WTC11 (cell line): Measurements from ENCODE around the gene DNAH7. TPM values are rescaled to one million over a fixed set of nuclear protein-coding genes. Genes with fewer than 3 reads are reported as not detected.

ENCODE experiments used
- ATAC-seq: fragments of 200-7000 bp; cut with Tn5 transposase; 2 replicates; pipeline ENCODE4 v1.10.0; 2021; ENCODE audit warnings: mild to moderate bottlenecking, moderate library complexity
- CTCF ChIA-PET: fragments of 300-600 bp; sonication (Branson Sonifier 250); formaldehyde crosslinking; loops from one replicate; lab custom pipeline; 2021; ENCODE audit warnings: antibody characterized with exemption; lab: Charles Lee
- POLR2A ChIA-PET: fragments of 350-600 bp; sonication (Branson Sonifier 250); formaldehyde crosslinking; loops from one replicate; lab custom pipeline; 2021; ENCODE audit warnings: antibody characterized with exemption; lab: Charles Lee
- DNase-seq: peaks from one replicate; pipeline ENCODE4 v3.0.0; 2021; ENCODE audit warnings: low spot score
- H3K27ac Mint-ChIP-seq: 2 replicates; pipeline ENCODE4 v1.8.0; 2021; ENCODE audit warnings: mixed read lengths
- H3K27me3 Mint-ChIP-seq: 2 replicates; pipeline ENCODE4 v1.8.0; 2021; ENCODE audit warnings: low read depth, mild to moderate bottlenecking, moderate library complexity, mixed read lengths
- H3K36me3 Mint-ChIP-seq: 2 replicates; pipeline ENCODE4 v1.8.0; 2021; ENCODE audit warnings: mixed read lengths
- H3K4me1 Mint-ChIP-seq: 2 replicates; pipeline ENCODE4 v1.8.0; 2022; ENCODE audit warnings: mixed read lengths
- H3K4me3 Mint-ChIP-seq: 2 replicates; pipeline ENCODE4 v1.8.0; 2021; ENCODE audit warnings: mild to moderate bottlenecking, moderate library complexity, mixed read lengths
- H3K9me3 Mint-ChIP-seq: 2 replicates; pipeline ENCODE4 v1.8.0; 2021; ENCODE audit warnings: mixed read lengths
- CREB1 ChIP-seq: sonication (generic); formaldehyde crosslinking; IDR thresholded peaks from 2 replicates; pipeline ENCODE4 v1.8.0; 2023; ENCODE audit warnings: mild to moderate bottlenecking, missing genetic modification reagents
- FOXJ3 ChIP-seq: sonication (generic); formaldehyde crosslinking; IDR thresholded peaks from 2 replicates; pipeline ENCODE4 v1.9.0; 2021; ENCODE audit warnings: missing genetic modification reagents, mild to moderate bottlenecking, borderline replicate concordance
- MYBL2 ChIP-seq: sonication (generic); formaldehyde crosslinking; IDR thresholded peaks from 2 replicates; pipeline ENCODE4 v1.8.1; 2023; ENCODE audit warnings: mild to moderate bottlenecking, moderate library complexity, missing genetic modification reagents
- NFE2L1 ChIP-seq: sonication (generic); formaldehyde crosslinking; IDR thresholded peaks from 2 replicates; pipeline ENCODE4 v1.8.1; 2023; ENCODE audit warnings: missing genetic modification reagents
- OVOL2 ChIP-seq: fragments of 250-450 bp; sonication (Bioruptor Pico); IDR thresholded peaks from 2 replicates; pipeline ENCODE4 v1.9.0; 2021; ENCODE audit warnings: mild to moderate bottlenecking, borderline replicate concordance
- SP1 ChIP-seq: sonication (generic); formaldehyde crosslinking; conservative IDR thresholded peaks from 2 replicates; pipeline ENCODE4 v1.8.1; 2022; ENCODE audit warnings: missing genetic modification reagents
- ZBTB21 ChIP-seq: sonication (generic); formaldehyde crosslinking; IDR thresholded peaks from 2 replicates; pipeline ENCODE4 v1.8.1; 2023; ENCODE audit warnings: mild to moderate bottlenecking, missing genetic modification reagents, borderline replicate concordance
- ZNF423 ChIP-seq: fragments of 250-450 bp; sonication (Bioruptor Pico); IDR thresholded peaks from 2 replicates; pipeline ENCODE4 v2.1.2; 2022; ENCODE audit warnings: mild to moderate bottlenecking, moderate library complexity
- total RNA-seq: library from RNA; stranded (reverse); gene quantifications from 3 replicates; pipeline ENCODE4 v1.2.3, GENCODE V29; 2021
- TF ChIP-seq, protein P1 (sequence below): sonication (generic); formaldehyde crosslinking; IDR thresholded peaks from 2 replicates; pipeline ENCODE4 v1.8.0; 2023; ENCODE audit warnings: mild to moderate bottlenecking, missing genetic modification reagents
- TF ChIP-seq, protein P2 (sequence below): fragments of 250-450 bp; sonication (Bioruptor Pico); IDR thresholded peaks from 2 replicates; pipeline ENCODE4 v1.8.0; 2021; ENCODE audit warnings: mild to moderate bottlenecking
- TF ChIP-seq, protein P3 (sequence below): sonication (generic); formaldehyde crosslinking; IDR thresholded peaks from 2 replicates; pipeline ENCODE4 v1.8.1; 2023; ENCODE audit warnings: mild to moderate bottlenecking, missing genetic modification reagents
- TF ChIP-seq, protein P4 (sequence below): sonication (generic); formaldehyde crosslinking; IDR thresholded peaks from 2 replicates; pipeline ENCODE4 v1.8.1; 2023; ENCODE audit warnings: mild to moderate bottlenecking, missing genetic modification reagents, moderate library complexity
- TF ChIP-seq, protein P5 (sequence below): sonication (generic); formaldehyde crosslinking; IDR thresholded peaks from 2 replicates; pipeline ENCODE4 v1.8.1; 2022; ENCODE audit warnings: missing genetic modification reagents, borderline replicate concordance
- TF ChIP-seq, protein P6 (sequence below): fragments of 250-450 bp; sonication (Bioruptor Pico); IDR thresholded peaks from 2 replicates; pipeline ENCODE4 v1.9.0; 2021; ENCODE audit warnings: mild to moderate bottlenecking, borderline replicate concordance
- TF ChIP-seq, protein P7 (sequence below): sonication (generic); formaldehyde crosslinking; IDR thresholded peaks from 2 replicates; pipeline ENCODE4 v1.8.1; 2022; ENCODE audit warnings: mild to moderate bottlenecking, moderate library complexity, missing genetic modification reagents
- TF ChIP-seq, protein P8 (sequence below): sonication (generic); formaldehyde crosslinking; conservative IDR thresholded peaks from 2 replicates; pipeline ENCODE4 v1.8.1; 2023; ENCODE audit warnings: mild to moderate bottlenecking, low read depth, missing genetic modification reagents, moderate library complexity
- TF ChIP-seq, protein P9 (sequence below): fragments of 250-450 bp; sonication (Bioruptor Pico); conservative IDR thresholded peaks from 2 replicates; pipeline ENCODE4 v1.9.0; 2021; ENCODE audit warnings: mild to moderate bottlenecking

Gene DNAH7
- total RNA-seq, 1 experiment from 2014 or later: 0.04 TPM

DNA sequence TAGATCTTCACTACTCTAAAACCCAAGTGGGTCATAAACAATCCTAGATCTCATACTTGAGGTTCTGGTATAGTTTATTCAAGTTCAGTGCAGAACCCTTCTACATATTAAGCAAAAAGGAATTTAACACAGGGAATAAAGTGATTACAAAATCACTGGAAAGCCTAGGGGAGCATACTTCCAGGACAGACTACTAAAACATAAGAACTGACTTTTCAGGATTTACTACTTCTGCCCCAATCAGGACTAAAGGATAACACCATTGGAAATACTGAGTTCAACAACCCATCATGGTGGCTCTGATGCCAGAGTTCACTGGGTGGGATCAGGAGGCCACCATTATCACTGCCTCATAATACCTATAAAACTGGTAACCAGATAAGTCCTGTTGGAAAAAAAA is 123.6 kb downstream of the DNAH7 start (continued):
- TF ChIP-seq, protein P1, sequence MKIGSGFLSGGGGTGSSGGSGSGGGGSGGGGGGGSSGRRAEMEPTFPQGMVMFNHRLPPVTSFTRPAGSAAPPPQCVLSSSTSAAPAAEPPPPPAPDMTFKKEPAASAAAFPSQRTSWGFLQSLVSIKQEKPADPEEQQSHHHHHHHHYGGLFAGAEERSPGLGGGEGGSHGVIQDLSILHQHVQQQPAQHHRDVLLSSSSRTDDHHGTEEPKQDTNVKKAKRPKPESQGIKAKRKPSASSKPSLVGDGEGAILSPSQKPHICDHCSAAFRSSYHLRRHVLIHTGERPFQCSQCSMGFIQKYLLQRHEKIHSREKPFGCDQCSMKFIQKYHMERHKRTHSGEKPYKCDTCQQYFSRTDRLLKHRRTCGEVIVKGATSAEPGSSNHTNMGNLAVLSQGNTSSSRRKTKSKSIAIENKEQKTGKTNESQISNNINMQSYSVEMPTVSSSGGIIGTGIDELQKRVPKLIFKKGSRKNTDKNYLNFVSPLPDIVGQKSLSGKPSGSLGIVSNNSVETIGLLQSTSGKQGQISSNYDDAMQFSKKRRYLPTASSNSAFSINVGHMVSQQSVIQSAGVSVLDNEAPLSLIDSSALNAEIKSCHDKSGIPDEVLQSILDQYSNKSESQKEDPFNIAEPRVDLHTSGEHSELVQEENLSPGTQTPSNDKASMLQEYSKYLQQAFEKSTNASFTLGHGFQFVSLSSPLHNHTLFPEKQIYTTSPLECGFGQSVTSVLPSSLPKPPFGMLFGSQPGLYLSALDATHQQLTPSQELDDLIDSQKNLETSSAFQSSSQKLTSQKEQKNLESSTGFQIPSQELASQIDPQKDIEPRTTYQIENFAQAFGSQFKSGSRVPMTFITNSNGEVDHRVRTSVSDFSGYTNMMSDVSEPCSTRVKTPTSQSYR (CRISPR knock-in tag): no peak
- TF ChIP-seq, protein P2, sequence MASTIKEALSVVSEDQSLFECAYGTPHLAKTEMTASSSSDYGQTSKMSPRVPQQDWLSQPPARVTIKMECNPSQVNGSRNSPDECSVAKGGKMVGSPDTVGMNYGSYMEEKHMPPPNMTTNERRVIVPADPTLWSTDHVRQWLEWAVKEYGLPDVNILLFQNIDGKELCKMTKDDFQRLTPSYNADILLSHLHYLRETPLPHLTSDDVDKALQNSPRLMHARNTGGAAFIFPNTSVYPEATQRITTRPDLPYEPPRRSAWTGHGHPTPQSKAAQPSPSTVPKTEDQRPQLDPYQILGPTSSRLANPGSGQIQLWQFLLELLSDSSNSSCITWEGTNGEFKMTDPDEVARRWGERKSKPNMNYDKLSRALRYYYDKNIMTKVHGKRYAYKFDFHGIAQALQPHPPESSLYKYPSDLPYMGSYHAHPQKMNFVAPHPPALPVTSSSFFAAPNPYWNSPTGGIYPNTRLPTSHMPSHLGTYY: no peak
- TF ChIP-seq, protein P3, sequence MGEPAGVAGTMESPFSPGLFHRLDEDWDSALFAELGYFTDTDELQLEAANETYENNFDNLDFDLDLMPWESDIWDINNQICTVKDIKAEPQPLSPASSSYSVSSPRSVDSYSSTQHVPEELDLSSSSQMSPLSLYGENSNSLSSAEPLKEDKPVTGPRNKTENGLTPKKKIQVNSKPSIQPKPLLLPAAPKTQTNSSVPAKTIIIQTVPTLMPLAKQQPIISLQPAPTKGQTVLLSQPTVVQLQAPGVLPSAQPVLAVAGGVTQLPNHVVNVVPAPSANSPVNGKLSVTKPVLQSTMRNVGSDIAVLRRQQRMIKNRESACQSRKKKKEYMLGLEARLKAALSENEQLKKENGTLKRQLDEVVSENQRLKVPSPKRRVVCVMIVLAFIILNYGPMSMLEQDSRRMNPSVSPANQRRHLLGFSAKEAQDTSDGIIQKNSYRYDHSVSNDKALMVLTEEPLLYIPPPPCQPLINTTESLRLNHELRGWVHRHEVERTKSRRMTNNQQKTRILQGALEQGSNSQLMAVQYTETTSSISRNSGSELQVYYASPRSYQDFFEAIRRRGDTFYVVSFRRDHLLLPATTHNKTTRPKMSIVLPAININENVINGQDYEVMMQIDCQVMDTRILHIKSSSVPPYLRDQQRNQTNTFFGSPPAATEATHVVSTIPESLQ (CRISPR knock-in tag): no peak
- TF ChIP-seq ZBTB21 (CRISPR knock-in tag): no peak
- TF ChIP-seq, protein P4, sequence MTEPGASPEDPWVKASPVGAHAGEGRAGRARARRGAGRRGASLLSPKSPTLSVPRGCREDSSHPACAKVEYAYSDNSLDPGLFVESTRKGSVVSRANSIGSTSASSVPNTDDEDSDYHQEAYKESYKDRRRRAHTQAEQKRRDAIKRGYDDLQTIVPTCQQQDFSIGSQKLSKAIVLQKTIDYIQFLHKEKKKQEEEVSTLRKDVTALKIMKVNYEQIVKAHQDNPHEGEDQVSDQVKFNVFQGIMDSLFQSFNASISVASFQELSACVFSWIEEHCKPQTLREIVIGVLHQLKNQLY (CRISPR knock-in tag): no peak

DNA sequence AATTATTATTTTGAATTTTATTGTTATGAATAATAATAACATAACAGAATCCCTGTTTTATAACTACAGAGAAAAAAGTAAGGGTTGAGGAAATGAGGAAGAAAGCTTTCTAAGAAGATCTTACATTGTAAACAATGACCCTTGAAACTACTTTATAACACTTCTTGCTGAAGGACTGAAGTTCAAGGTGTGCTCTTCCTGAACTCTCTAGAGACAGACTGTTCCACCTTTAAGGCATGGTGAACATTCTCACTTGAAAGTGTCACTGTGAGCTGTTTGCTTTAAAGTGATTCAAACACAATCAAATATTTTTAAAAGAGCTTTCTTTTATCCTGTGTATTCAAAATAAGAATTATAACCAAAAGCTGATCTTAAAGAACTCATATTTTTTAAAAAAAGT is 131.5 kb downstream of the DNAH7 start:
- H3K9me3 Mint-ChIP-seq: peaks cover 11% of the 10 kb centered on the region; the same call in 1 of the 2 replicates
- no peaks in the 10 kb centered on the region for H3K27me3 Mint-ChIP-seq
- ATAC-seq (no peak), DNase-seq (no peak)
- ChIA-PET POLR2A (no interaction called here), CTCF (interaction anchor here (0.7 kb wide), 1 partner anchor 132 kb away, joined by 3 read pairs; the partner anchor contains the start of gene DNAH7)
- no peak overlapping the region for H3K4me3 Mint-ChIP-seq
- no peak overlapping the region for H3K27ac Mint-ChIP-seq
- H3K36me3 Mint-ChIP-seq: no peaks in the 10 kb centered on the region
- no peaks in the 10 kb centered on the region for H3K4me1 Mint-ChIP-seq
- TF ChIP-seq, protein P5, sequence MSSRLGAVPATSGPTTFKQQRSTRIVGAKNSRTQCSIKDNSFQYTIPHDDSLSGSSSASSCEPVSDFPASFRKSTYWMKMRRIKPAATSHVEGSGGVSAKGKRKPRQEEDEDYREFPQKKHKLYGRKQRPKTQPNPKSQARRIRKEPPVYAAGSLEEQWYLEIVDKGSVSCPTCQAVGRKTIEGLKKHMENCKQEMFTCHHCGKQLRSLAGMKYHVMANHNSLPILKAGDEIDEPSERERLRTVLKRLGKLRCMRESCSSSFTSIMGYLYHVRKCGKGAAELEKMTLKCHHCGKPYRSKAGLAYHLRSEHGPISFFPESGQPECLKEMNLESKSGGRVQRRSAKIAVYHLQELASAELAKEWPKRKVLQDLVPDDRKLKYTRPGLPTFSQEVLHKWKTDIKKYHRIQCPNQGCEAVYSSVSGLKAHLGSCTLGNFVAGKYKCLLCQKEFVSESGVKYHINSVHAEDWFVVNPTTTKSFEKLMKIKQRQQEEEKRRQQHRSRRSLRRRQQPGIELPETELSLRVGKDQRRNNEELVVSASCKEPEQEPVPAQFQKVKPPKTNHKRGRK (CRISPR knock-in tag): no peak
- TF ChIP-seq, protein P6, sequence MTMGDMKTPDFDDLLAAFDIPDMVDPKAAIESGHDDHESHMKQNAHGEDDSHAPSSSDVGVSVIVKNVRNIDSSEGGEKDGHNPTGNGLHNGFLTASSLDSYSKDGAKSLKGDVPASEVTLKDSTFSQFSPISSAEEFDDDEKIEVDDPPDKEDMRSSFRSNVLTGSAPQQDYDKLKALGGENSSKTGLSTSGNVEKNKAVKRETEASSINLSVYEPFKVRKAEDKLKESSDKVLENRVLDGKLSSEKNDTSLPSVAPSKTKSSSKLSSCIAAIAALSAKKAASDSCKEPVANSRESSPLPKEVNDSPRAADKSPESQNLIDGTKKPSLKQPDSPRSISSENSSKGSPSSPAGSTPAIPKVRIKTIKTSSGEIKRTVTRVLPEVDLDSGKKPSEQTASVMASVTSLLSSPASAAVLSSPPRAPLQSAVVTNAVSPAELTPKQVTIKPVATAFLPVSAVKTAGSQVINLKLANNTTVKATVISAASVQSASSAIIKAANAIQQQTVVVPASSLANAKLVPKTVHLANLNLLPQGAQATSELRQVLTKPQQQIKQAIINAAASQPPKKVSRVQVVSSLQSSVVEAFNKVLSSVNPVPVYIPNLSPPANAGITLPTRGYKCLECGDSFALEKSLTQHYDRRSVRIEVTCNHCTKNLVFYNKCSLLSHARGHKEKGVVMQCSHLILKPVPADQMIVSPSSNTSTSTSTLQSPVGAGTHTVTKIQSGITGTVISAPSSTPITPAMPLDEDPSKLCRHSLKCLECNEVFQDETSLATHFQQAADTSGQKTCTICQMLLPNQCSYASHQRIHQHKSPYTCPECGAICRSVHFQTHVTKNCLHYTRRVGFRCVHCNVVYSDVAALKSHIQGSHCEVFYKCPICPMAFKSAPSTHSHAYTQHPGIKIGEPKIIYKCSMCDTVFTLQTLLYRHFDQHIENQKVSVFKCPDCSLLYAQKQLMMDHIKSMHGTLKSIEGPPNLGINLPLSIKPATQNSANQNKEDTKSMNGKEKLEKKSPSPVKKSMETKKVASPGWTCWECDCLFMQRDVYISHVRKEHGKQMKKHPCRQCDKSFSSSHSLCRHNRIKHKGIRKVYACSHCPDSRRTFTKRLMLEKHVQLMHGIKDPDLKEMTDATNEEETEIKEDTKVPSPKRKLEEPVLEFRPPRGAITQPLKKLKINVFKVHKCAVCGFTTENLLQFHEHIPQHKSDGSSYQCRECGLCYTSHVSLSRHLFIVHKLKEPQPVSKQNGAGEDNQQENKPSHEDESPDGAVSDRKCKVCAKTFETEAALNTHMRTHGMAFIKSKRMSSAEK: no peak
- TF ChIP-seq MYBL2 (CRISPR knock-in tag) (no peak), SP1 (no peak), ZNF423 (no peak), CREB1 (no peak), FOXJ3 (CRISPR knock-in tag) (no peak), OVOL2 (CRISPR knock-in tag) (no peak), NFE2L1 (CRISPR knock-in tag) (no peak)
- TF ChIP-seq, protein P7, sequence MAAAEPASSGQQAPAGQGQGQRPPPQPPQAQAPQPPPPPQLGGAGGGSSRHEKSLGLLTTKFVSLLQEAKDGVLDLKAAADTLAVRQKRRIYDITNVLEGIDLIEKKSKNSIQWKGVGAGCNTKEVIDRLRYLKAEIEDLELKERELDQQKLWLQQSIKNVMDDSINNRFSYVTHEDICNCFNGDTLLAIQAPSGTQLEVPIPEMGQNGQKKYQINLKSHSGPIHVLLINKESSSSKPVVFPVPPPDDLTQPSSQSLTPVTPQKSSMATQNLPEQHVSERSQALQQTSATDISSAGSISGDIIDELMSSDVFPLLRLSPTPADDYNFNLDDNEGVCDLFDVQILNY: no peak
- TF ChIP-seq, protein P8, sequence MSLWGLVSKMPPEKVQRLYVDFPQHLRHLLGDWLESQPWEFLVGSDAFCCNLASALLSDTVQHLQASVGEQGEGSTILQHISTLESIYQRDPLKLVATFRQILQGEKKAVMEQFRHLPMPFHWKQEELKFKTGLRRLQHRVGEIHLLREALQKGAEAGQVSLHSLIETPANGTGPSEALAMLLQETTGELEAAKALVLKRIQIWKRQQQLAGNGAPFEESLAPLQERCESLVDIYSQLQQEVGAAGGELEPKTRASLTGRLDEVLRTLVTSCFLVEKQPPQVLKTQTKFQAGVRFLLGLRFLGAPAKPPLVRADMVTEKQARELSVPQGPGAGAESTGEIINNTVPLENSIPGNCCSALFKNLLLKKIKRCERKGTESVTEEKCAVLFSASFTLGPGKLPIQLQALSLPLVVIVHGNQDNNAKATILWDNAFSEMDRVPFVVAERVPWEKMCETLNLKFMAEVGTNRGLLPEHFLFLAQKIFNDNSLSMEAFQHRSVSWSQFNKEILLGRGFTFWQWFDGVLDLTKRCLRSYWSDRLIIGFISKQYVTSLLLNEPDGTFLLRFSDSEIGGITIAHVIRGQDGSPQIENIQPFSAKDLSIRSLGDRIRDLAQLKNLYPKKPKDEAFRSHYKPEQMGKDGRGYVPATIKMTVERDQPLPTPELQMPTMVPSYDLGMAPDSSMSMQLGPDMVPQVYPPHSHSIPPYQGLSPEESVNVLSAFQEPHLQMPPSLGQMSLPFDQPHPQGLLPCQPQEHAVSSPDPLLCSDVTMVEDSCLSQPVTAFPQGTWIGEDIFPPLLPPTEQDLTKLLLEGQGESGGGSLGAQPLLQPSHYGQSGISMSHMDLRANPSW (CRISPR knock-in tag): no peak
- TF ChIP-seq, protein P9, sequence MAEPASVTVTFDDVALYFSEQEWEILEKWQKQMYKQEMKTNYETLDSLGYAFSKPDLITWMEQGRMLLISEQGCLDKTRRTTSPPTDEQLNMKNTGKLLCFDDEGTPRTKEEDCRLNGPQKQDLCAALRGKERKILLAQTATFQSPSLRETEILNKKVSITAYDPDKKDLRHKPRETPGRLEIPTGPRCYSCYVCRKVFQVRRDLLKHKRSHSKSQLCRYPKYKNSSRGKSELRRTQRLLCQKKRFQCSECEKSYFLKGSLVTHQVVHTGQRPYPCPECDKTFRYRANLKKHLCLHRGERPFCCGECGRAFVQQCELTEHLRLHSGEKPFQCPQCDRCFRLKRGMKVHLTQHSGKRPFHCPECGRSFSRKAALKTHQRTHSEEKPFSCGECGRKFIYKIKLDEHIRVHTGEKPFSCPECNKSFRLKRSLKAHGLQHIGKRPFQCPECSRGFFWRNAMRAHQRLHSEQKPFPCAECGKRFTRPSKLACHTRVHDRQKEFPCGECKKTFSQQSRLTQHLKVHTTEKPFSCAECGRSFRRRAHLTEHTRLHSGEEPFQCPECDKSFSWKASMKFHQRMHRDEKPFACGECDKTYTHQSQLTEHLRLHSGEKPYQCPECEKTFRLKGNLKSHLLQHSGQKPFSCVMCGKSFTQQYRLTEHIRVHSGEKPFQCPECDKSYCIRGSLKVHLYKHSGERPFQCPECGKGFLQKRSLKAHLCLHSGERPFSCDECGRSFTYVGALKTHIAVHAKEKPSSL (CRISPR knock-in tag): no peak
